Inflammatory macrophage treated with lipopolysaccharide for 4 hours (primary cell): ENCODE data around the gene KCNA5.

Experiments
- DNase-seq: peaks from one replicate; pipeline ENCODE4 v3.0.0-alpha.2; 2020

Gene KCNA5

DNA sequence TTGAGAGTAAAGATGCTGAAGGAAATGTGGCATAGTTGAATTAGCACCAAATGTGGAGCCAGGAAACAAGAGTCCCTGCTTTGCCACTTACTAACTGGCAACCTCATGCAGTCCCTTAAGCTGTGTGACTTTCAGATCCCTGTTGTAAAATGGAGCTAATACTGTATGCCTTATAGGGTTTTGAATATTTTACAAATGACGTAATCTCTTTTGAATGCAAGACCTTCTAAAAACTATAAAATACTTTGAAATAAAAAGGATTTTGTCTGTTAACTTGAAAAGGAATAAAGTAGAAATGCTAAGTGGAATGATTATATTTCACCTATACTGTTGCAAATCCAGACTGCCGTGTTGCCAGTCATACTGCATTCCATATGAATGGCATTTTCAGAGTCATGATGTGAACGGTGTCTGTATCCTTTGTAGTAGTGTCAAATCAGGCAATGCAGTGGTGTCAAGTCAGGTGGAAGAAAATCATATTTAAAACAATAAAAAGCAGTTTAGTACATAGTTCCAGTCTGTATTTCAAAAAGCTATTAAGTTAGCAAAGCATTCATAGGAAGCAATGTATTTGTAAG is 21.3 kb downstream of the KCNA5 start:
- DNase-seq, result no peak

DNA sequence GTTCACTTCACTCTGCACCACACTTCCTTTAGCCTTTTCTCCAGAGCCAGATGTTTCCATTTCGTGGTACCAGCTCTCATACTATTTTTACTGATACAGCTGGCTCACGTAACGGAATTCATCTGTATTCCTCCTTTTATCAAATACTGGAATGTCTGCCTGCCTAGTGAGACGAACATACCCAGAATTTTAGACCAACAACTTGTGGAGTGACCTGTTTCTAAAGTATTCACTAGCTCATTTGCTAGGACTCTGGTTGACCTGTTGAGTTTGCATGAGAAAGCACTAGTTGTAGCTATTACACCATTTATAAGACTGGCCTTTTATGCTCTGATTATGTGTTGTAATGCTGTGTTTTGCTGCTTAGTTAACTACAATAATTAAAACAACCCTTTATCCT is 22.6 kb downstream of the KCNA5 start:
- no peak for DNase-seq

DNA sequence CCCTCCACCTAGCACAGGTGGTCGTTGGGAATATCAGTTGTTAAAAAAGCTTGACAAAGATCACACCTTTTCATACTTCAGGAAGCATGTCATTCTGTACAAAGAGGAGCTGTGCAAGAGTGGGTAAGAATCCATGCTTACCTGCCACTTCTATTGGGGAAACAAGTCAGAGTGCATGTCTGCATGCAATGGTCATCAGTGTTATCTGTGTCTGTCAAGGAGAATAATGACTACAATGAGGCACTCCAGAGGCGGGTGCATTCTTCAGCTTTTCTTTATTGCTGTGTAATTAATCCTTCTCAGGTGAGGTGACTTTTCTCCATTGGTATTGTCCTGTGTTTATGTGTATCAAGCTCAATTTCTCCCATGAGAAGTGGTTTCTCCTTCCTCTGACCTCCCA is 24.4 kb downstream of the KCNA5 start:
- DNase-seq, result no peak

DNA sequence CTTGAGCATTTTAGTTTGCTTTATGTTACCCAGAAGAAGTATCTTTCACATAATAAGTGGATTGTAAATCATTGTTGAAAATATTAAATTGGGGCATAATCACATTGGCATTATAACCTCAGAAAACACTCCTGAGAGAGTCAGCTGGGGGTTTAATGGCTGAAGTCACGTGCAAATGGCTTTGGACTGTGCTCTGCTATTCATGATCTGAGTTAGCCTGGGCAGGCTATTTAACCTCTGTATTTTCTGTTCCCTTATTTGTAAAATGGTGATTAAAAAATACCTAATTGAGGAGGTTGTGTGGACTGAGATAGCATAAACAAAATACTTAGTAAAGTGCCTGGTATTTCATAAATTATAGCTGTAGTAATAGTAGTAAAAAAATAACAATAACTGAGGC is 24.9 kb downstream of the KCNA5 start:
- no peak for DNase-seq

DNA sequence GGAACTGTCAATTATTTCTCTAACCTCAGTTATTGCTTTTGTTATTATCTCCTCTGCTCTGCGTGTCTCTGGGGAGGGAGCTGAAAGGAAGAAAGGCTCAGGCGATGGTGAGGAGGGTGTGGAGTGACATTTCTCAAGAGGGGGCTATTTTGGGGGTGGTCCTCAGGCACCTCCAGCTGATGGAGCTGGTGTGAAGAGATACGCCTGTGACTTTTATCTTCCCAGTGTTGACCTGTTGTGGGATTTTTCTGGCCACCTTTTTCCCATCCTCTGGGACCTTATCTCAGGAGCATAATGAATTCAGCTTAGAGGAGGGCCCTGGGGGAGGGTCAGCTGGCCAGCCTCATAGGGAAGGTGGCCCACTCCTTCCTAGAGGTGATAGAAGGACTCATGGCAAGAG is 26.4 kb downstream of the KCNA5 start:
- DNase-seq, result no peak

DNA sequence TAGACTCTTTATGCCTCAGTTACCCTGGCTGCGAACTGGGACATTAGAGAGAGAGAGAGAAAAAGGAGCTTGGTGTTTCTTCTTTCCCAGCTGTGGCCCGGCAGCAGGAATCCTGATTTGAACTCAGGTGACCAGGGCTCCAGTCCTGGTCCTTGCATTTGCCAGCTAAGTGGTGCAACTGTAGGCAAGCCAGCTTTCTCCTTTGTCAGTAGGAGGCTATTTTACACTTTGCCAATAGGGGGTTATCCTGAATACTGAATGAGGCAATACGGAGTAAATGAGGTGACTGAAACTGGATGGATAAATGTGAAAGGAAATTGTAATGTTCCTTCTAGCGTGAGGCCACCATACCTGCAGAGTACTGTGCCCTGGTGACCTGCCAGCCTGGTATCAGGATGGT is 27.8 kb downstream of the KCNA5 start:
- no peak for DNase-seq

DNA sequence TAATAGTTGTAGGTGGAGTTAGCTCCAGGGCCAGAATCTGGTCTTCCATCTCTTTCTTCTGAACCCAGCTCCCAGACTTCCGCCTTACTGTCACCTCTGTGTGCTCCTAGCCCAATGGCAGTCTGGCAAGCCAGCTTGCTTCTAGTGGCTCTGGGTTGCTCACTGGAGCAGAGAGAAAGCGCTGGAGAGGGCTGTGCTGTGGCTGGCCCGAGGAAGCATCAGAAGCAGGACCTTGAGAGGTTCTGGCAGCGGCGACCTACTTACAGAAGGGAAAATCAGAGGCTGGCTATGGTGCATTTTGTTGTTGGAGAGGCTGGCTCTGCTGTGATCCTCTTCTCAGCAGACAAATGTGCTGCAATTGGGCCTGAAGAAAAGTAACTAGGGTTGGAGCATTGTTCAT is 28.6 kb downstream of the KCNA5 start:
- DNase-seq, result no peak

DNA sequence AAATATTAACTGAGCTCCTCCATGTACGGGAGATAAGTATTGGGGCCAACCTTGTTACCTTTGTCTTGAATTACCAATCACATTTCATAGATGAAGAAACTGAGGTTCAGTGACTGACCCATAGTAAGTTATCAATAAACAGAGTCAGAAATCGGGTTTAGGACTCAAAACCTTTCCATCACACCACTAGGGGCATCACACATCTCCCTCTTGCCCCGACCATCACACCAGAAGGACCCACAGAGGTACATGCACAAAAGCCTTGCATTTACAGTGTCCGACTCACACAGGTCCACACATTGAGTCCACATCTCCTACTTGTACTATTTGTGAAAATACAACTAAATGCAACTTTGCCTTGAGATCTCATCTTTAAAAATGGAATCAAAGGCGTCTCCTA is 29.4 kb downstream of the KCNA5 start:
- DNase-seq, result no peak

DNA sequence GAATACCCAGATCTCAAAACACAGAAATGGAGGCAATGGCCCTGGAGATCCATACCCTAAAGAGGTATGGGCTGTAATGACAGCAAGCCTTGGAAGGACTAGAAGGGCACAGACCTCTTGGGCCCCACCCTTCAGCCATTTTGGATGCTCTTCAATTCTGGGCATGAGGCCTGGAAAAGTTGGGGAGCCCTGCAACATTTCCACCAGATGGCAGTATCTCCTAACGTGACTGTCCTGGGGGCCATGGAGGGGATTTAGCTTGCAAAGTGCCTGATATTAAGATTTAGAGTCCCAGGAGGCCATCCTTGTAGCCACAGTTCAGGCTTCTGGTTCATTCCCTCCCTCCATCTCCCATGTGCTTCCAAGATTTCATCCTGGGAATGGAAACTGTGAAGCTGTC is 30.2 kb downstream of the KCNA5 start:
- DNase-seq, result no peak

DNA sequence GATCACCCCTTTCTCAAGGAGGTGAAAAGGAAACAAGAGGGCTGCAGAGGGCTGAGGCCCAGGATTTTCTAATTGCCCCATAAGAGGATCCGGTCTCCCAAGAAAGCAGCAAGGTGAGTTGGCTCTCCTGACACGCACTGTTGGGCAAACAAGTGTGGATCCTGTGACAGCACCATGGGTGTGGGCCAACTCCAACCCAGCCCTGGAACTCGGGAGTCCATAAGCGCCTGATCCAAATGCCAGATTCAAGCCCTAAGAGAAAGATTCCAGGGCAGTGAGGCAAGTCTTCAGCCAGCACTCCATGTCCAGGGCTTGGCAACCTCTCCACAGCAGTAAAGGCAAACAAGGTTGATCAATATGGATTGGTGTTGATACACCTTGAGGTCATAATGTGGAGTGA is 33.1 kb downstream of the KCNA5 start:
- no peak for DNase-seq

DNA sequence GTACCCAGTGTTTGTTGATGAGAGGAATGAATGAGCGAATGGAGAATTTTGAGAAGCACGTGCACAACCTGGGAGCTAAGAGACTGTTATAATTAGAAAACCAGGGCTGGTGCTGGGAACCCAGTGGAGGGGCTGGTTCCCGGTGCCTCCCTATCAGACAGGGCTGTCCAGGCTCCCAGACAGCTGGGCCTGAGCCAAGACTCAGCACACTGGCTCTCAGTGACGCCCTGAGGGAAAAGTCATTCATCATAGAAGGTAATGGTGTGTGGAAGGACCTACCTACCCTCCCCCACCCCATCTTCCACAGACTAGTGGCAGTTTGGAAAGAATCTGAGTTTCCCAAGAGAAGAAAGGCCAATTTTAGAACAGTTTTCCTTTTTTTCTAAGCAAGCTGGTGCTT is 34.7 kb downstream of the KCNA5 start:
- DNase-seq, result no peak

DNA sequence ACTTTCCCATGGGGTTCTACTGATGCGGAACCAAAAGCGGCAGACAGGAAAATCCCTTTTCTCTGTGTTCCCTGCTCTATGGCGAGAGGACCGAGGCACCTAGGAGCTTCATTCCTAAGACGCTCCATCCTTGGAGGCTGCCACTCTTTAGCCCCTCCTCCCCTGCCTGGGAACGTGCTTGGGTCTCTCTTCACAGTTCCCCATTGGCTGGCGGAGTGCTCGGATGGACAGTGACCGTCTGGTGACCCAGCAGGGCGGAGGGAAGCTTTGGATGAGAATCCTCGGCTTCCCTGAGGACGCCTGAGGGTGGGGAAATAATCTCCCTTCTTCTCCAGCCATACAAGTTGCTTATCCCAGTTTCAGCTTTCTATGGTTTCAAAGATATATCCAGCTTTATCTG is 37.3 kb downstream of the KCNA5 start:
- no peak for DNase-seq

DNA sequence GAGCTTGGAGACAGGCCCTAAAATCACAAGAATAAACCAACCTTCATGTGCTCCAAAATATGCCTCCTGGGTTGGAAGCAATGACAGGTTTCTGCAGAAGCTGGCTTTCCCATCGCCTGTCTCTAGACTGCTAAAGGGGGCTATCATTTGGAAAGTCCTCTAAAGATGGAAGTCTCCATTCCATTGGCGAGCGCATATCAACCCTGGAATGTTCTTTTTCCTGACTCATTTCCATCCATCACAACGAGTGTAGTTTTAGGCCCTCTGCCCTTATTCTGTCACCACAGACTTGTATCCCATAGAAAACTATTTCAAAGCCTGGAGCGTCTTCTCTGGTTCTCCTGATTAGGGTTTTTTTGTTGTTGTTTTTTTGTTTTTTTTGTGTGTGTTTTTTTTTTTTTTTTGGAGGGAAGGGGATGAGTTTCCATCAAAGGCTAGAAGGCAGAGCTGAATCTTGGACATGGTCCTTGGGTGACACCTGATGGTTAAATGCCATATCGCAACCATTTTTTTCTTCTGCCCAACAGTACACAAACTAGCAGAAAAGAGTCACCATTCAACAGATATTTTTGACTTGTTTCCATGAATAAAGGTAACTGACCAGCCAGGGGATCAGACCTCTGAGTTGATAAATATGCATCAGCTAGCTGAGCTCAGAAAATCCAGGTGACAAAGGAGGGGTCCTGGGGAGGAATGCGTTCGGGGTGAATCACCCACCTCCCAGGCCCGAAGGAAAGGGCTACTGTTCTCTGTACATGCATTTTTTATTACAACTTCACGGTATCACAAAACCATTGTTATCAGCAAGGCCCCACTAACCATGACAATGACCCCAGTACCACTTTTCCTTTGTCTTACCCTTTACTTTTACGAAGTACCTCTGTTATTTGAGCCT is 40.5 kb downstream of the KCNA5 start:
- peak; percentile 29 for DNase-seq

DNA sequence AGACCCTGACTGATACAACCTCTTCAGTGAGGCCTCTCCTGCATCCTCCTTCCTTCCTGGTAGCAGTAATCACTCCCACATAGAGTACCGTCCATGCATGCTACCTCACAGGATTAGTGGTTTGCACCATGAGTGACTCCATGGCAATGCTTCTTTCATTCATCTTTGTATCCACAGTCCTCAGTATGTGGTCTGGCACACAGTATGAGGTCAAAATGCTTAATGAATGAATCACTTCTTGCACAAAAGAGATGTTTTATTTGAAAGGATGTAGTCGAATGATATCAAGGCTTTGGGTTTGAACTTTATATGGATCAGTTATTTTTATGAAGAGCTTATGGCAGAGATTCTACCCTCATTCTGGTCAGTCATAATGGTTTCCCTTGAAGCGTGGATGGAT is 42.2 kb downstream of the KCNA5 start:
- DNase-seq, result no peak

DNA sequence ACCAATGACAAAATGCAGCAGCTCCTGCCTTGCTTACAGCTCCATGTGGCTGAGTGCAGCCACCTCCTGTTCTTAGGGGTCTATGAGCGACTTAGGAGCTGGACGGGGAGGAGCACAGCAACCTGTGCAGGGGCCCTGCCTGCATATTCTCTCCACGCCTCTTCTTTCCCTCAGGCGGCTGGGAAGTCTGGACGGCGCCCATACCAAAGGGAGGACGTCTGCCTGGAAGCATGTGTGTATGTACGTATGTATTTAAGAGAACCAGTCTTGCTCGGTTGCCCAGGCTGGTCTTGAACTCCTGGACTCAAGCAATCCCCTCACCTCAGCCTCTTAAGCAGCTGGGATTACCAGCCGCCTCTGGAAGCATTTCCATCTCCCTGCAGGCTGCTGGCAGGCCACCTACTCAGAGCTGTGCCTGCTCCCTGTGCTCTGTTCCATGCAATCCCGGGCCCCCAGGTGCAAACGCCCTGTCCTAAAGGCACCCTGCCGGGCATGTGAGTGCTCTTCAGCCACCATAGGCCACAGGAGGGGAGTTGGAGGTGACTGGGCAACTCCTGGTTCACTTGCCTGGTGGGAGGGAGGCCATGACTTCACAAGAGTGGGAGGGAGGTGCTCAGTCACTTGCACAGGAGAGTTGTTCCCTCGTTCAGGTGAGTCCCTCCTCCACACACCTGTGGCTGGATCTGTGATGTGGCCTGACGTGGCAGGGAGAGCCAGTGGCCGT is 44.3 kb downstream of the KCNA5 start:
- DNase-seq, result no peak

DNA sequence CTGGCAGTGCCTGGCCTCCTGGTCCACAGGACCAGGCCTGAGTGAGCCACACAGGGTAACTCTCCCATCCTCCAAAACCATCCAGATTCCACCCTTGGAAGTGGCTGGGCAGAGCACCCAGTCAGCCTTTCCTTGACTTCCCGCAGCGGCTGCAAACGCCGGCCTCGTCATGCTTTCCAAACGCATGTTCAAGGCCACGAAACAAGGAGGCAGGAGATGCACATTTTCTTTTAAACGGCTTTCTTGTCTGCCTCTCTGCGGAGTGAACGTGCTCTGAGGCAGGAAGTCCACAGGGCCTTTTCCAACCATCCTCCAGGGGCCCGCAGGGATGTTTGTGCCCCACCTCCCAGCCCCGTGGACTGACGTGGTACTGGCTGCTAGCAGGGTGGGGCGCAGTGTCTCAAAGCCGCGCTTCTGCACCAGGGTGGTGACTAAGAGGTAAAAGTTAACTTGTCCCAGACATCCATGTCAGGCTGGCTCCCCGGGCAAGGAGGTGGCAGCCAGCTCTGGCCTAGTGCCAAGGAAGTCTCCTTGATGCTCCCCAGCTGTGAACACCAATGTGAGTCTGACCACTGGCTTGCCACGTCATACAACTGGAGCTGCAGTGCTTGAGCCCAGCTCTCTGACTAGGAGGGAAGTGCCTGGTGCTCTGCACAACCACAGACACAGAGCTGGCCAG is 45.0 kb downstream of the KCNA5 start:
- DNase-seq, result no peak

DNA sequence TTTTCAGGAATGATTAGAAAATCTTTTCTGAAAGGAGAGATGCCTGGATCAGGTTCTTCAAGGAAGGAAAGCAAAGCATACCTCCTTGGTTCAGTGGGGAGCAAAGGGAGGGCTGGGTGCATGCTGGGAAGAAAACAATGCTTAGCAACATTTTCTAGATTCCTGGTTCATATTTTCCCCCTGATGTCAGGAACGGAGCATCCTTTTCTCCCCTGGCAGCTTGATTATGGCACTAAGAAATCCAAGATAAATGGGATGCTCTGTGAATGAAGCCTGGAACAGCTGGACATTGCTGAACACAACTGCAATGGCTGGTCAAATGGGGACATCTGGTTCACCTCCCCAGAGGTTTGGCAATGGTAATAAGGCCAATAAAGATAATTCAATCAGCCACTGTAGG is 50.9 kb downstream of the KCNA5 start:
- DNase-seq, result no peak

DNA sequence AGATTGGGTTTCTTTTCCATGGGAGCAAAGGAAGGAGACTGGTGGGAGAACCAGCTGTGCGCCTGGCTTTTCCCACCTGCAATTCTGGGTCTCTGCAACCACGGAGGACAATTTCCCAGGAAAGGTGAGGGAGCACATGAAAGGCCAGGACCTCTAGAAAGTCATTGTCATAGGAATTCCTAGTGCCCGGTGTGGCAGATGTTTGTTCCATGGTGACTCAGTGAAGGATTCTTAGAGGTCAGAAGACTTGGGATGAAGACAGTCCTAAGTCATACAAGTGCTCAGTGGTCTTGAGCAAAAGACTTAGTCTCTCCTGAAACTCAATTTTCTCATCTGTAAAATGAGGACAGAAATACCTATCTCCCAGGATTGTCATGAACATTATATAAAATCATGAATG is 51.3 kb downstream of the KCNA5 start:
- DNase-seq, result no peak
